ENCODE results near the gene LGALS8.

DNA sequence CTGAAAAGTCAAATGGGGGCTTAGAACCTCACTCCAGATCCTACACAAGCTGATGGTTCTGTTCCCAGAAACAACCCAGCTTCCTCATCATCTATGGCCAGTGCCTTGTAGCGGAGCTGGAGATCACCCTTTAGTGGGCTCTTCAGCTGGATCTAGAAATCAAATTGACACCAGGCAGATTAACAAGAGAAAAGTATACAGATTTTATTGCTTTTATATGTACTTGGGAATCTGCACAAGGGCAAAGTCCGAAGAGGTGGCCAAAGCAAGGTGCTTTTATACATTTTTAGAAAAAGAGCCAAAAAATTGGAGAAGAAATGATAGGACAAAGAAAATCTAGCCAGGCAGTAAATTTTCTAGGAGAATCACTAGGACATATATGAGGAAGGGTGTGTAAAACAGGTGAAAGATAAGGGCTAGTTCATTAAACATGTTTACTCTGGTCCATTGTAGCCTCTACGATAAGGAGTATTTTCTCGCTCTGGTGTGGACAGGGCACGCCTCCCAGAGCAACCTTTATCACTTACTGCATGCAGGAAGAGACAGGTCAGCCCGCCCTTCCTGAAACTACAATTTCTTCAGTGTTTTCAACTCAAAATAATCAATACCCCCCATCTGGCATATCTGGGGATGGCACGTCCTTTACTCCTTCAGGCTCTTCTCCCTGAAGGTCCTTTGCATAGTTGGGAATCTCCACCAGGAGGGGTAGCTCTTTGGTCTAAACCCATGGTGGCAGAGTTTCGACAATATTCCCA, 14.0 kb upstream of the LGALS8 start:
- no peak for TF ChIP-seq EZH2 (IDR thresholded peaks at IDR 0.05; ENCODE audit: low read length)
- TF ChIP-seq, protein P1, sequence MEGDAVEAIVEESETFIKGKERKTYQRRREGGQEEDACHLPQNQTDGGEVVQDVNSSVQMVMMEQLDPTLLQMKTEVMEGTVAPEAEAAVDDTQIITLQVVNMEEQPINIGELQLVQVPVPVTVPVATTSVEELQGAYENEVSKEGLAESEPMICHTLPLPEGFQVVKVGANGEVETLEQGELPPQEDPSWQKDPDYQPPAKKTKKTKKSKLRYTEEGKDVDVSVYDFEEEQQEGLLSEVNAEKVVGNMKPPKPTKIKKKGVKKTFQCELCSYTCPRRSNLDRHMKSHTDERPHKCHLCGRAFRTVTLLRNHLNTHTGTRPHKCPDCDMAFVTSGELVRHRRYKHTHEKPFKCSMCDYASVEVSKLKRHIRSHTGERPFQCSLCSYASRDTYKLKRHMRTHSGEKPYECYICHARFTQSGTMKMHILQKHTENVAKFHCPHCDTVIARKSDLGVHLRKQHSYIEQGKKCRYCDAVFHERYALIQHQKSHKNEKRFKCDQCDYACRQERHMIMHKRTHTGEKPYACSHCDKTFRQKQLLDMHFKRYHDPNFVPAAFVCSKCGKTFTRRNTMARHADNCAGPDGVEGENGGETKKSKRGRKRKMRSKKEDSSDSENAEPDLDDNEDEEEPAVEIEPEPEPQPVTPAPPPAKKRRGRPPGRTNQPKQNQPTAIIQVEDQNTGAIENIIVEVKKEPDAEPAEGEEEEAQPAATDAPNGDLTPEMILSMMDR (optimal IDR thresholded peaks at IDR 0.05 in 1 of 3, IDR thresholded peaks at IDR 0.05 in 1 of 3, conservative IDR thresholded peaks at IDR 0.05 in 1 of 3; ENCODE audit: extremely low read depth in 1 of 3, insufficient read depth in 2 of 3, low read length in 3 of 3) = no peak
